GM18511 (cell line): ENCODE measurements around the gene MLYCD.
A peak's percentile ranks its signal among the peaks of the same experiment; 100 is the strongest.
"Not testable (repeated sequence)": the region's sequence is repeated elsewhere in the genome, so short reads cannot be mapped to it uniquely, and the experiment has no call there.

Experiments
- ATAC-seq: cut with Tn5 transposase; IDR thresholded peaks from one replicate; pipeline ENCODE4 v1.9.1; 2021; ENCODE audit warnings: mild to moderate bottlenecking, moderate library complexity; ENCODE audit not compliant: unreplicated experiment

Gene MLYCD

GRCh38 chr16:83939266-83939855 lies 40.4 kb downstream of the MLYCD start:
- no peak for ATAC-seq

GRCh38 chr16:83940119-83940518 lies 41.2 kb downstream of the MLYCD start:
- no peak for ATAC-seq

- ATAC-seq: no peak
Measured at GRCh38 chr16:83940630-83941378, 41.9 kb downstream of the MLYCD start.

GRCh38 chr16:83941546-83941945 lies 42.6 kb downstream of the MLYCD start:
- not testable (repeated sequence) for ATAC-seq

GRCh38 chr16:83942074-83942473 lies 43.2 kb downstream of the MLYCD start:
- ATAC-seq: no peak

DNA sequence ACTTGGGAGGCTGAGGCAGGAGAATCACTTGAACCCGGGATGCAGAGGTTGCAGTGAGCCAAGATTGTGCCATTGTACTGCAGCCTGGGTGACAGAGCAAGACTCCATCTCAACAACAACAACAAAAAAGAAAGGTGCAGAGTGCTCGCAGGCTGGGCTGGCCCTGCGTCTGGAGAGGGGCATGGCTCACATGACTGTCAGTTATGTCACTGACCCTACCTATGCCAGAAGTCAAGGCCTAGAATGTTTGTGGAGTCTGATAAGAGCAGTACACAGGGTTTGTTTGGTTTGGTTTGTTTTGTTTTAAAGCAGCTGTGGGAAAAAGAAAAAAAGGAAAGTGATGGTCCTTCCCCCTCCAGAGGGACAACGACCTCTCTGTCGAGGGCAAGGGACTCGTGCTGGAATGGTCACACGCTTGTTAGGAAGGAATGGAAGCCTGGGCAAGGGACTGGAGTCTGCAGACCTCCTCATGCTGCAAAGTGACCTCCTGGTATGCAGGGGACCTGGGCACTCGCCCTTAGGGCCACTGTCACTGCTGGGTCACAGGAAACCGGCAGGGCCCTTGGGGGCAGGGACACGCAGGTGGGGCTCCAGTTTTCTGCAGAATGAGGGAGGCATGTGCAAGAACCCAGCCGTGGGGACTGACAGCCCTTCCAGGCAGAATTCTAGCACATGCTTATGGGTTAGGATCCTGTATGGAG lies 44.0 kb downstream of the MLYCD start:
- no peak for ATAC-seq

DNA sequence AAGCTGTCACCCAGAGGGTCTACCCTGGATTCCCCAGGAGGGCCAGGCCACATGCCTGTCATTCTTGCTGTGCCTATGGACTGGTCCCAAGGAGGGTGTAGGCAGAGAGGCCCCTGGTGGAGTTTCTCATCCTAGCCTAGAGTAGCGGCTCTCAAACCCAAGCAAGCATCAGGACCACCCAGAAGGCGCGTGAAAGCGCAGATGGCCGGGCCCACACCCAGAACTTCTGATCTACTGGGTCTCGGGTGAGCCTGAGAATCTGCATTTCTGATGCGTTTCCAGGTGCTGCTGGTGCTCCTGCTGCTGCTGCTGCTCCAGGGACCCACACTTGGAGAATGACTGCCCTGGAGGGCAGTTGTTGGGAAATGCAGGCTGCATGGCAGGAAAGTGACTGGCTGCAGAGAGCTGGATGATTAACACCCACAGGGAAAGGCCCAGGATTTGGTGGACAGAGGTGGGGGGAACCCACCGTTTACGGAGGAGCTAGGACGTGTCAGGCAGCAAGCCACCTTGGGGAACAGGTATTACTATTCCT lies 44.7 kb downstream of the MLYCD start:
- no peak for ATAC-seq

DNA sequence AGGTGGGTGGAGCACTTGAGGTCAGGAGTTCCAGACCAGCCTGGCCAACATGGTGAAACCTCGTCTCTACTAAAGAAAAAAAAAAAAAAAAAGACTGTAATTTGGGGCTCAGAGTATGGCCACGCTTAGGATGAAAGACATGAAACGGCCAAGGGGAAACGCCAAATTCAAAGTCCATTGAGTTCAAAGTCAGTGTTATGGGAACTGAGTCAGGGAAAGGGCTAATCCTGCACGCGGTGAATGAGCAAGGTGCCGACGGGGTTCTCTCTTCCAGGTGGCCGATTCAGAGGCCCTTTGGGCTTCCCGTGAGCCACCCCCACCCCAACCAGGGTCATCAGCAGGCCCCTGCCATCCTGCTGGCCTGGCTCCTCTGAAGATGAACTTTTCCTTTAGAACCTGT lies 46.7 kb downstream of the MLYCD start:
- no peak for ATAC-seq

- ATAC-seq: no peak
Measured at GRCh38 chr16:83946154-83946780, 47.4 kb downstream of the MLYCD start.

- ATAC-seq: no peak
Measured at GRCh38 chr16:83946781-83947566, 48.1 kb downstream of the MLYCD start.

- no peak for ATAC-seq
Measured at GRCh38 chr16:83947642-83948234, 48.8 kb downstream of the MLYCD start.

- ATAC-seq: no peak
Measured at GRCh38 chr16:83948914-83949723, 50.2 kb downstream of the MLYCD start.

DNA sequence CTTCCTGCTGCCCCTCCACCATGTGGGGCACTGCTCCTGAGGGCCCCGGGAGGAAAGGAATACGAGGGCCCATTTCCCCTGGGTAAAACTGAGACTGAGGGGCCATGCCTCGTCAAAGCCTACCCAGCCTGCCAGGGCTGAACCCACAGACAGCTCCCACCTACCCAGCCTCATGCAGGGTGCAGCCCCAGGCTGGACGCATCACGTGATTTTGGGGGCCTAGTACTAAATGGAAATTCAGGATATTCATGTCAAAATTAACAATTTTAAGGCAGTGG lies 50.7 kb downstream of the MLYCD start:
- no peak for ATAC-seq

- not testable (repeated sequence) for ATAC-seq
Measured at GRCh38 chr16:83950862-83951399, 52.0 kb downstream of the MLYCD start.

GRCh38 chr16:83951544-83951943 lies 52.6 kb downstream of the MLYCD start:
- no peak for ATAC-seq

- ATAC-seq: no peak
Measured at GRCh38 chr16:83952587-83952939, 53.6 kb downstream of the MLYCD start.

- peak; percentile 91 for ATAC-seq
Measured at GRCh38 chr16:83952940-83953795, 54.3 kb downstream of the MLYCD start, which contains the start of gene OSGIN1. TSS of gene OSGIN1 (plus strand) at chr16:83953240. CDS start at chr16:83957672, 4,432 bp downstream.
